HG02798 (cell line): ENCODE data around the gene FOXL1.

Experiments used
- ATAC-seq: cut with Tn5 transposase; IDR thresholded peaks from one replicate; pipeline ENCODE4 v1.9.1; 2021; ENCODE audit warnings: mild to moderate bottlenecking; ENCODE audit not compliant: unreplicated experiment, poor library complexity

Gene FOXL1

GRCh38 chr16:86578061-86578599, at the start of gene FOXL1:
FOXL1 (plus strand) TSS chr16:86578549; CDS start chr16:86578724, 175 bp downstream.
- ATAC-seq = no peak

GRCh38 chr16:86529160-86529559, 49.2 kb upstream of the FOXL1 start:
- ATAC-seq = no peak

- ATAC-seq = no peak
Measured at GRCh38 chr16:86530251-86531190, 47.8 kb upstream of the FOXL1 start.

GRCh38 chr16:86531191-86531545, 47.2 kb upstream of the FOXL1 start:
- ATAC-seq = no peak

- no peak for ATAC-seq
Measured at GRCh38 chr16:86531641-86532525, 46.5 kb upstream of the FOXL1 start.

GRCh38 chr16:86532526-86532815, 45.9 kb upstream of the FOXL1 start:
- no peak for ATAC-seq

GRCh38 chr16:86533076-86533475, 45.3 kb upstream of the FOXL1 start:
- ATAC-seq = no peak

- no peak for ATAC-seq
Measured at GRCh38 chr16:86533767-86534351, 44.5 kb upstream of the FOXL1 start.

GRCh38 chr16:86534779-86535615, 43.4 kb upstream of the FOXL1 start:
- ATAC-seq = no peak

GRCh38 chr16:86536621-86537020, 41.7 kb upstream of the FOXL1 start:
- no peak for ATAC-seq

- no peak for ATAC-seq
Measured at GRCh38 chr16:86537486-86537885, 40.9 kb upstream of the FOXL1 start.

- no peak for ATAC-seq
Measured at GRCh38 chr16:86538196-86538780, 40.1 kb upstream of the FOXL1 start.

GRCh38 chr16:86540894-86541293, 37.5 kb upstream of the FOXL1 start:
- ATAC-seq = no peak

GRCh38 chr16:86541560-86541959, 36.8 kb upstream of the FOXL1 start:
- ATAC-seq = no peak

GRCh38 chr16:86542756-86543750, 35.3 kb upstream of the FOXL1 start:
- no peak for ATAC-seq

GRCh38 chr16:86545481-86545880, 32.9 kb upstream of the FOXL1 start:
- ATAC-seq = no peak

- no peak for ATAC-seq
Measured at GRCh38 chr16:86545954-86546637, 32.3 kb upstream of the FOXL1 start.

GRCh38 chr16:86546638-86547013, 31.7 kb upstream of the FOXL1 start:
- ATAC-seq = no peak
